Gastroesophageal sphincter (tissue), 4 donors: Measurements from ENCODE around the gene MAGOH. TPM values are rescaled to one million over a fixed set of nuclear protein-coding genes. Genes with fewer than 3 reads are reported as not detected.

Experiments
- ATAC-seq: fragments of 150-250 bp; one replicate; pipeline ENCODE4 v1.9.1; 2016; ENCODE audit warnings: mild to moderate bottlenecking, moderate library complexity
- H3K27ac ChIP-seq, 4 donors: fragments of 200-600 bp; sonication (generic) in 3 of 4; 1 replicate in 3 of 4; 2 replicates in 1 of 4; pipeline ENCODE4 v1.5.1; 2016 to 2019
- H3K27me3 ChIP-seq: fragments of 200-600 bp; sonication (generic); one replicate; pipeline ENCODE4 v1.5.1; 2019
- H3K36me3 ChIP-seq, 2 donors: fragments of 200-600 bp; sonication (generic); one replicate each; pipeline ENCODE4 v1.5.1; 2019; ENCODE audit warnings: control low read depth in 1 of 2
- H3K4me1 ChIP-seq, 3 donors: fragments of 200-600 bp; sonication (generic); 1 replicate in 2 of 3; 2 replicates in 1 of 3; pipeline ENCODE4 v1.5.1; 2016 to 2019; ENCODE audit warnings: control low read depth in 2 of 3
- H3K4me3 ChIP-seq, 2 donors: fragments of 200-600 bp; sonication (generic); one replicate each; pipeline ENCODE4 v1.5.1; 2019; ENCODE audit warnings: mild to moderate bottlenecking in 1 of 2, moderate library complexity in 1 of 2
- H3K9me3 ChIP-seq, 3 donors: fragments of 200-600 bp; sonication (generic); one replicate each; pipeline ENCODE4 v1.5.1; 2017 to 2019; ENCODE audit warnings: control low read depth in 2 of 3
- CTCF ChIP-seq, 4 experiments: fragments of 200-600 bp in 2 of 4; fragments of 450-650 bp in 2 of 4; sonication (generic) in 1 of 4; IDR thresholded peaks; one replicate each; pipeline ENCODE4 v1.5.1; 2017 to 2019; ENCODE audit warnings: antibody characterized with exemption in 4 of 4, mild to moderate bottlenecking in 2 of 4, moderate library complexity in 2 of 4
- EP300 ChIP-seq: sonication (generic); formaldehyde crosslinking; IDR thresholded peaks from one replicate; pipeline ENCODE4 v1.6.1; 2017; ENCODE audit warnings: antibody characterized with exemption, mild to moderate bottlenecking
- POLR2A ChIP-seq, 2 donors: fragments of 450-650 bp; IDR thresholded peaks; one replicate each; pipeline ENCODE4 v1.6.1; 2017; ENCODE audit warnings: antibody characterized with exemption in 2 of 2, mild to moderate bottlenecking in 2 of 2, moderate library complexity in 1 of 2
- POLR2AphosphoS5 ChIP-seq: sonication (generic); formaldehyde crosslinking; IDR thresholded peaks from one replicate; pipeline ENCODE4 v1.6.1; 2017; ENCODE audit warnings: antibody characterized with exemption
- WGBS, 2 donors: methylation state at CpG; one replicate each; pipeline ENCODE4 v1.1.5; 2018; ENCODE audit warnings: low coverage in 1 of 2; 5-methylcytosine and 5-hydroxymethylcytosine counted together
- total RNA-seq, 4 donors: library from RNA; depleted of rRNA; stranded (reverse); fragments of >200 nt; gene quantifications; one replicate each; pipeline ENCODE4 v1.1.0, GENCODE V29; 2016

MAGOH gene
- total RNA-seq, 4 donors from 2014 or later: 30.2 to 49.4 (median 32.7) TPM

- Histone ChIP-seq H3K27me3 (no peaks in the 10 kb centered on the region), H3K9me3 (no peaks in the 10 kb centered on the region), H3K27ac (no peak overlapping the region), H3K36me3 (peaks cover 0 to 7% of the 10 kb centered on the region in 2 donors), H3K4me1 (no peaks in the 10 kb centered on the region), H3K4me3 (no peak overlapping the region)
- ATAC-seq: no peak
- no peak for TF ChIP-seq POLR2AphosphoS5
- TF ChIP-seq CTCF (IDR thresholded peaks at IDR 0.05): no peak
- no peak for TF ChIP-seq POLR2A (IDR thresholded peaks at IDR 0.05)
- no peak for TF ChIP-seq EP300
- 90 to 100% methylated on average over 1 to 11 of the region's 11 CpGs for WGBS, 2 donors
These were observed 18.5 kb upstream of the MAGOH start for GRCh38 chr1:53256511-53257453.

- no peak for ATAC-seq
- H3K4me1 ChIP-seq: no peaks in the 10 kb centered on the region
- no peaks in the 10 kb centered on the region for H3K36me3 ChIP-seq
- TF ChIP-seq EP300 (no peak), POLR2AphosphoS5 (no peak), POLR2A (IDR thresholded peaks at IDR 0.05) (no peak), CTCF (IDR thresholded peaks at IDR 0.05) (no peak)
- H3K27ac ChIP-seq: no peak overlapping the region
- no peaks in the 10 kb centered on the region for H3K9me3 ChIP-seq
- no peaks in the 10 kb centered on the region for H3K27me3 ChIP-seq
- WGBS, 2 donors: 92 to 95% methylated on average over 4 of the region's 4 CpGs
- no peak overlapping the region for H3K4me3 ChIP-seq
These were observed 16.7 kb upstream of the MAGOH start for GRCh38 chr1:53255031-53255430.

GRCh38 chr1:53254011-53254640 lies 15.8 kb upstream of the MAGOH start:
- TF ChIP-seq POLR2A (IDR thresholded peaks at IDR 0.05) (no peak), EP300 (no peak), CTCF (IDR thresholded peaks at IDR 0.05) (no peak), POLR2AphosphoS5 (no peak)
- H3K9me3 ChIP-seq: no peaks in the 10 kb centered on the region
- H3K27ac ChIP-seq: no peak overlapping the region
- H3K27me3 ChIP-seq: no peaks in the 10 kb centered on the region
- 84 to 88% methylated on average over 3 to 4 of the region's 4 CpGs for WGBS, 2 donors
- H3K36me3 ChIP-seq: no peaks in the 10 kb centered on the region
- H3K4me3 ChIP-seq: no peak overlapping the region
- no peak for ATAC-seq
- no peaks in the 10 kb centered on the region for H3K4me1 ChIP-seq

- no peak for ATAC-seq
- Histone ChIP-seq H3K27me3 (no peaks in the 10 kb centered on the region), H3K27ac (no peak overlapping the region), H3K36me3 (no peaks in the 10 kb centered on the region), H3K4me1 (no peaks in the 10 kb centered on the region), H3K4me3 (no peak overlapping the region), H3K9me3 (no peaks in the 10 kb centered on the region)
- WGBS, 2 donors: 77 to 88% methylated on average over 3 to 4 of the region's 4 CpGs
- TF ChIP-seq EP300 (no peak), POLR2AphosphoS5 (no peak), CTCF (IDR thresholded peaks at IDR 0.05) (no peak)
These were observed 12.0 kb upstream of the MAGOH start for GRCh38 chr1:53250325-53250724.

- ATAC-seq: no peak
- 35 to 45% methylated on average over 2 of the region's 3 CpGs for WGBS, 2 donors
These were observed 11.4 kb upstream of the MAGOH start for GRCh38 chr1:53249706-53250105.

More at GRCh38 chr1:53249706-53250105, 11.4 kb upstream of the MAGOH start:
- H3K9me3 ChIP-seq: no peaks in the 10 kb centered on the region
- H3K27ac ChIP-seq: no peak overlapping the region
- no peak overlapping the region for H3K4me3 ChIP-seq
- no peaks in the 10 kb centered on the region for H3K36me3 ChIP-seq
- no peaks in the 10 kb centered on the region for H3K27me3 ChIP-seq
- TF ChIP-seq POLR2AphosphoS5: no peak
- no peak for TF ChIP-seq EP300
- TF ChIP-seq POLR2A (IDR thresholded peaks at IDR 0.05): no peak
- TF ChIP-seq CTCF (IDR thresholded peaks at IDR 0.05): no peak
- H3K4me1 ChIP-seq: no peaks in the 10 kb centered on the region
